Right lobe of liver (tissue), 4 donors: ENCODE measurements around the gene IQSEC1.

Experiments
- POLR2A ChIP-seq: fragments of 450-650 bp; IDR thresholded peaks from one replicate; pipeline ENCODE4 v1.6.1; 2017; ENCODE audit warnings: antibody characterized with exemption, mild to moderate bottlenecking
- TF ChIP-seq, protein P1 (sequence below), 4 donors: fragments of 200-600 bp in 3 of 4; fragments of 450-650 bp in 1 of 4; IDR thresholded peaks; one replicate each; pipeline versions ENCODE4 v1.5.1 to v1.8.0; 2016 to 2022; ENCODE audit warnings: antibody characterized with exemption in 4 of 4, mild to moderate bottlenecking in 2 of 4
- donor health status: DM: no; HTN: no; CAD: no.
- donor health status: DM: no; HTN: no; CAD: no.
- donor health status: DM: no; HTN: yes; CAD: no.

DNA sequence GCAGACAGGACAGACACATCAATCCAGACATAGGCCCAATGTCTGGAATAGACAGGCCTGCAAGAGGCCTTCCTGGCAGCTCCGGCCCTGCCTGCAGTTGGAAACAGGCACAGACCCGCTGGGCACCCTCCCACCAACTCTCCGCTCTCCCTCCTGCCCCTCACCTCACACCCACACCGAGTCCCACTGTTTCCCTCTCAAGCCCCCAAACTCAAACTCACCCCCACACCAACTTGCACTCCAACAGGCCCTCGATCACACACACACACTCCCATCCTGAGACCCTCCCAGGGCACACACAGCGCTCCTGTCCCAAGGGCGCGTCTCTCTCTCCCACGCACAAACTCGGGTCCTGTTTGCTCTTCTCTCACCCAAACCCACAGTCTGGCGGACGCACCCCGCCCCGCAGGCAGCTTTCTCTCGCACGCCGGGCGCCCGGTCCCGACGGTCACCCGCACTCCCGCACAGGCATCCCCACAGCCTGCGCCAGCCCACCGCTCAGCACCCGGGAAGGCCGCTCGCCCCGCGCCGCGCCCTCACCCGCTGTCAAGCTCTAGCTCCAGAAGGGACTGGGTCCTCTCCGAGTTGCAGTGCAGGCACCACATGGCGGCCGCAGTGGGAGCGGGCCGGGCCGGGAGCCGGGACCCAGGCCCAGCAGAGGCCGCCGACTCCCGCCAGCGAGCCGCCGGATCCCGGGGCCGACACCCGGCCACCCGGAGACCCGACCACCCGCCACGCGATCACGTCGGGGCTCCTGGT, 106.2 kb downstream of the IQSEC1 start:
- TF ChIP-seq, protein P1, sequence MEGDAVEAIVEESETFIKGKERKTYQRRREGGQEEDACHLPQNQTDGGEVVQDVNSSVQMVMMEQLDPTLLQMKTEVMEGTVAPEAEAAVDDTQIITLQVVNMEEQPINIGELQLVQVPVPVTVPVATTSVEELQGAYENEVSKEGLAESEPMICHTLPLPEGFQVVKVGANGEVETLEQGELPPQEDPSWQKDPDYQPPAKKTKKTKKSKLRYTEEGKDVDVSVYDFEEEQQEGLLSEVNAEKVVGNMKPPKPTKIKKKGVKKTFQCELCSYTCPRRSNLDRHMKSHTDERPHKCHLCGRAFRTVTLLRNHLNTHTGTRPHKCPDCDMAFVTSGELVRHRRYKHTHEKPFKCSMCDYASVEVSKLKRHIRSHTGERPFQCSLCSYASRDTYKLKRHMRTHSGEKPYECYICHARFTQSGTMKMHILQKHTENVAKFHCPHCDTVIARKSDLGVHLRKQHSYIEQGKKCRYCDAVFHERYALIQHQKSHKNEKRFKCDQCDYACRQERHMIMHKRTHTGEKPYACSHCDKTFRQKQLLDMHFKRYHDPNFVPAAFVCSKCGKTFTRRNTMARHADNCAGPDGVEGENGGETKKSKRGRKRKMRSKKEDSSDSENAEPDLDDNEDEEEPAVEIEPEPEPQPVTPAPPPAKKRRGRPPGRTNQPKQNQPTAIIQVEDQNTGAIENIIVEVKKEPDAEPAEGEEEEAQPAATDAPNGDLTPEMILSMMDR (IDR thresholded peaks at IDR 0.05): no peak
- TF ChIP-seq POLR2A: peak; percentile 61
